SU-DHL-6 (cell line): ENCODE results near the gene PITPNM3.

Experiments used
- EZH2phosphoT487 ChIP-seq: fragments of 200-600 bp; sonication (generic), shearing (Covaris generic); conservative IDR thresholded peaks from 2 replicates; pipeline ENCODE4 v1.6.1; 2018; ENCODE audit warnings: mild to moderate bottlenecking, antibody characterized with exemption, low read length, moderate library complexity, mixed read lengths
- TF ChIP-seq, protein P1 (sequence below): fragments of 200-600 bp; sonication (generic); IDR thresholded peaks from one replicate; pipeline ENCODE4 v1.5.1; 2017; ENCODE audit warnings: antibody characterized with exemption, mild to moderate bottlenecking, low read length, moderate library complexity; ENCODE audit not compliant: insufficient read depth, poor library complexity, severe bottlenecking

DNA sequence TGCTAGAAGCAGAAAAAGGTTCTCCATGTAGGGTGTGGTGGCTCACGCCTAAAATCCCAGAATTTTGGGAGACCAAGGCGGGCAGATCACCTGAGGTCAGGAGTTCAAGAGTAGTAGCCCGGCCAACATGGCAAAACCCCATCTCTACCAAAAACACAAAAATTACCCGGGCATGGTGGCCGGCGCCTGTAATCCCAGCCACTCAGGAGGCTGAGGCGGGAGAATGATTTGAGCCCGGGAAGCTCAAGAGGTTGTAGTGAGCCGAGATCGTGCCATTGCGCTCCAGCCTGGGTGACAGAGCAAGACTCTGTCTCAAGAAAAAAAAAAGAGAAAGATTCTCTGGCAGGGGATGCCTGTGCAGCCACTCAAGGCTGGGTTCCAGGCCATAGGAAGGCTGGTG lies 54.2 kb downstream of the PITPNM3 start:
- TF ChIP-seq, protein P1, sequence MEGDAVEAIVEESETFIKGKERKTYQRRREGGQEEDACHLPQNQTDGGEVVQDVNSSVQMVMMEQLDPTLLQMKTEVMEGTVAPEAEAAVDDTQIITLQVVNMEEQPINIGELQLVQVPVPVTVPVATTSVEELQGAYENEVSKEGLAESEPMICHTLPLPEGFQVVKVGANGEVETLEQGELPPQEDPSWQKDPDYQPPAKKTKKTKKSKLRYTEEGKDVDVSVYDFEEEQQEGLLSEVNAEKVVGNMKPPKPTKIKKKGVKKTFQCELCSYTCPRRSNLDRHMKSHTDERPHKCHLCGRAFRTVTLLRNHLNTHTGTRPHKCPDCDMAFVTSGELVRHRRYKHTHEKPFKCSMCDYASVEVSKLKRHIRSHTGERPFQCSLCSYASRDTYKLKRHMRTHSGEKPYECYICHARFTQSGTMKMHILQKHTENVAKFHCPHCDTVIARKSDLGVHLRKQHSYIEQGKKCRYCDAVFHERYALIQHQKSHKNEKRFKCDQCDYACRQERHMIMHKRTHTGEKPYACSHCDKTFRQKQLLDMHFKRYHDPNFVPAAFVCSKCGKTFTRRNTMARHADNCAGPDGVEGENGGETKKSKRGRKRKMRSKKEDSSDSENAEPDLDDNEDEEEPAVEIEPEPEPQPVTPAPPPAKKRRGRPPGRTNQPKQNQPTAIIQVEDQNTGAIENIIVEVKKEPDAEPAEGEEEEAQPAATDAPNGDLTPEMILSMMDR, result no peak
- TF ChIP-seq EZH2phosphoT487, result no peak
